DOHH2 (cell line): ENCODE data around the gene UPF2.

Experiments used
- CTCF ChIP-seq: fragments of 200-600 bp; sonication (generic); IDR thresholded peaks from one replicate; pipeline ENCODE4 v1.5.1; 2014; ENCODE audit warnings: antibody characterized with exemption, mild to moderate bottlenecking, low read depth, low read length; ENCODE audit not compliant: poor library complexity, severe bottlenecking
- EZH2phosphoT487 ChIP-seq: fragments of 200-600 bp; sonication (generic); IDR thresholded peaks from 2 replicates; pipeline ENCODE4 v1.6.1; 2017; ENCODE audit warnings: borderline replicate concordance, mild to moderate bottlenecking, antibody characterized with exemption, low read length, moderate library complexity, mixed read lengths

- TF ChIP-seq CTCF (no peak), EZH2phosphoT487 (no peak)
Observed at GRCh38 chr10:11880151-11881029, 162.2 kb downstream of the UPF2 start.
